ENCODE measurements around the gene PAPPA.

DNA sequence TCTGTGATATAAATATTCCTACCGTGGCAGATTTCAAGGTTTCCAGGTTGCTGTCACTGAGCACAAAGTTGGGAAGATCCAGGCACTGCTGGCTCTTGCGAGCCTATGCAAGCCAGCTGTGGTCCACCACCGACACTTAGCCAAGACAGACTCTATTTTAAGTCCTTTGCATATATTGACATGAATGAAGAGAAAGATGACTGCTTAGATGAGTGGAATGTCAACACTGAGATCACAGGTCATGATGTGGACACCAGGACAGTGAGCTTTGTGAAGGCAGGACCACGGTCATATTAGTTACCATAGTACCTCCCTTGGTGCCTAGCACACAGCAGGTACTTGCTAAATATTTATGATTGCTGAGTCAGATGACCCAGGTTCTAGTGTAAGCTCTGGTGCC, 217.0 kb downstream of the PAPPA start:
- TF ChIP-seq BACH1 (IDR thresholded peaks at IDR 0.05; ENCODE audit: low read length) (no peak), SIN3A (conservative IDR thresholded peaks at IDR 0.05 in 1 of 2, IDR thresholded peaks at IDR 0.05 in 1 of 2; ENCODE audit: low read depth in 1 of 2, low read length in 2 of 2) (no peak), CHD2 (IDR thresholded peaks at IDR 0.05; ENCODE audit: low read length) (no peak), RFX5 (IDR thresholded peaks at IDR 0.05; ENCODE audit: borderline replicate concordance, low read depth, low read length) (no peak)

All from H1 (cell line).